CD14-positive monocyte (primary cell): ENCODE results near the gene NBAS. TPM values are rescaled to one million over a fixed set of nuclear protein-coding genes. Genes with fewer than 3 reads are reported as not detected.
A peak's percentile ranks its signal among the peaks of the same experiment; 100 is the strongest.
"Not testable (repeated sequence)": the region's sequence is repeated elsewhere in the genome, so short reads cannot be mapped to it uniquely, and the experiment has no call there.

Experiments
- DNase-seq, 3 donors: peaks; one replicate each; pipeline ENCODE4 v3.0.0-alpha.2; 2011 to 2022
- H2AFZ ChIP-seq: 2 replicates; pipeline ENCODE4 v1.6.0; 2012; ENCODE audit warnings: mild to moderate bottlenecking, low read depth, low read length, inconsistent platforms; ENCODE audit not compliant: insufficient read depth, poor library complexity, severe bottlenecking
- H3K27ac ChIP-seq, 2 donors: 1 replicate in 1 of 2; 2 replicates in 1 of 2; pipeline ENCODE4 v1.5.1; 2012 to 2013; ENCODE audit warnings: low read length in 2 of 2, control low read depth in 1 of 2, inconsistent platforms in 1 of 2, low read depth in 1 of 2, mild to moderate bottlenecking in 1 of 2
- H3K27me3 ChIP-seq, 2 donors: one replicate each; pipeline versions ENCODE4 v1.6.0 to v1.6.1; 2011 to 2013; ENCODE audit warnings: low read length in 2 of 2; ENCODE audit not compliant: control insufficient read depth in 2 of 2, insufficient read depth in 2 of 2
- H3K36me3 ChIP-seq, 2 donors: replicated peaks in 1 of 2; 1 replicate in 1 of 2; 2 replicates in 1 of 2; pipeline versions ENCODE4 v1.5.1 to v1.6.1; 2012 to 2013; ENCODE audit warnings: low read length in 2 of 2, control low read depth in 1 of 2, inconsistent platforms in 1 of 2, mild to moderate bottlenecking in 1 of 2; ENCODE audit not compliant: insufficient read depth in 2 of 2, control insufficient read depth in 1 of 2
- H3K4me1 ChIP-seq, 2 donors: 1 replicate in 1 of 2; 2 replicates in 1 of 2; pipeline versions ENCODE4 v1.5.1 to v1.6.1; 2012 to 2013; ENCODE audit warnings: low read length in 2 of 2, control low read depth in 1 of 2, inconsistent platforms in 1 of 2, mild to moderate bottlenecking in 1 of 2, moderate library complexity in 1 of 2; ENCODE audit not compliant: insufficient read depth in 2 of 2, control insufficient read depth in 1 of 2
- H3K4me2 ChIP-seq: replicated peaks from 2 replicates; pipeline ENCODE3; 2012; ENCODE audit warnings: low read length, moderate library complexity, mild to moderate bottlenecking; ENCODE audit not compliant: poor library complexity, severe bottlenecking; ENCODE audit errors: extremely low read depth
- H3K4me3 ChIP-seq, 3 experiments: fragments of 200-600 bp in 1 of 3; sonication (generic) in 1 of 3; replicated peaks in 1 of 3; 1 replicate in 2 of 3; 2 replicates in 1 of 3; pipeline ENCODE4 v1.5.1; 2011 to 2013; ENCODE audit warnings: low read length in 3 of 3, mild to moderate bottlenecking in 3 of 3, control low read depth in 2 of 3, low read depth in 2 of 3, inconsistent platforms in 1 of 3, moderate library complexity in 1 of 3
- H3K79me2 ChIP-seq: 2 replicates; pipeline ENCODE4 v1.6.0; 2012; ENCODE audit warnings: mild to moderate bottlenecking, control low read depth, inconsistent platforms, low read length, moderate library complexity; ENCODE audit not compliant: insufficient read depth
- H3K9ac ChIP-seq: 2 replicates; pipeline ENCODE4 v1.6.0; 2017; ENCODE audit warnings: low read length, mild to moderate bottlenecking; ENCODE audit not compliant: insufficient read depth, poor library complexity, severe bottlenecking
- H3K9me3 ChIP-seq, 2 donors: replicated peaks in 1 of 2; 1 replicate in 1 of 2; 2 replicates in 1 of 2; pipeline versions ENCODE4 v1.5.1 to v1.6.1; 2012 to 2013; ENCODE audit warnings: low read length in 2 of 2, control low read depth in 1 of 2; ENCODE audit not compliant: control insufficient read depth in 1 of 2, insufficient read depth in 1 of 2
- H4K20me1 ChIP-seq: 2 replicates; pipeline ENCODE4 v1.6.0; 2012; ENCODE audit warnings: mild to moderate bottlenecking, low read length, control low read depth, moderate library complexity; ENCODE audit not compliant: insufficient read depth
- H3K27ac Mint-ChIP-seq, 7 donors: one replicate each; pipeline ENCODE4 v1.8.0; 2020; ENCODE audit warnings: mild to moderate bottlenecking in 7 of 7, mixed read lengths in 7 of 7, moderate library complexity in 6 of 7, inconsistent platforms in 2 of 7
- H3K27me3 Mint-ChIP-seq, 3 donors: one replicate each; pipeline ENCODE4 v1.8.0; 2021 to 2022; ENCODE audit warnings: low read depth in 3 of 3, mild to moderate bottlenecking in 3 of 3, mixed read lengths in 3 of 3, moderate library complexity in 3 of 3, inconsistent platforms in 1 of 3
- H3K36me3 Mint-ChIP-seq, 2 donors: one replicate each; pipeline ENCODE4 v1.8.0; 2020; ENCODE audit warnings: mixed read lengths in 2 of 2, inconsistent platforms in 1 of 2, mild to moderate bottlenecking in 1 of 2
- H3K4me1 Mint-ChIP-seq: one replicate; pipeline ENCODE4 v1.8.0; 2020; ENCODE audit warnings: mild to moderate bottlenecking, mixed read lengths
- H3K4me3 Mint-ChIP-seq, 2 donors: one replicate each; pipeline ENCODE4 v1.8.0; 2020; ENCODE audit warnings: mild to moderate bottlenecking in 2 of 2, mixed read lengths in 2 of 2, moderate library complexity in 1 of 2
- H3K9me3 Mint-ChIP-seq, 7 donors: one replicate each; pipeline ENCODE4 v1.8.0; 2020 to 2022; ENCODE audit warnings: mixed read lengths in 7 of 7, mild to moderate bottlenecking in 6 of 7, moderate library complexity in 6 of 7, inconsistent platforms in 2 of 7
- WGBS: methylation state at CpG from one replicate; pipeline ENCODE4 v1.1.5; 2013; ENCODE audit warnings: missing lambda C conversion rate; ENCODE audit not compliant: insufficient coverage; 5-methylcytosine and 5-hydroxymethylcytosine counted together
- intact Hi-C, 2 donors: fragments of 100-400 bp; cut with micrococcal nuclease; formaldehyde crosslinking; loops; one replicate each; pipeline versions ENCODE4 v1.15.0 to v1.15.1; 2023
- polyA plus RNA-seq, 3 donors: library from polyadenylated mRNA; depleted of rRNA in 1 of 3; unstranded in 2 of 3; stranded (reverse) in 1 of 3; fragments of 300-500 nt in 2 of 3; fragments of >200 nt in 1 of 3; fragmentation: Illumina TruSeq in 2 of 3; gene quantifications; 1 replicate in 2 of 3; 2 replicates in 1 of 3; pipeline ENCODE4 v1.2.3, GENCODE V29; 2012 to 2021
- TF ChIP-seq, protein P1 (sequence below): fragments of 200-600 bp; IDR thresholded peaks from one replicate; pipeline ENCODE4 v1.8.0; 2022; ENCODE audit warnings: antibody characterized with exemption, mild to moderate bottlenecking

Gene NBAS
- polyA plus RNA-seq, 3 donors, result 8.9 to 10.9 (median 8.9) TPM

DNA sequence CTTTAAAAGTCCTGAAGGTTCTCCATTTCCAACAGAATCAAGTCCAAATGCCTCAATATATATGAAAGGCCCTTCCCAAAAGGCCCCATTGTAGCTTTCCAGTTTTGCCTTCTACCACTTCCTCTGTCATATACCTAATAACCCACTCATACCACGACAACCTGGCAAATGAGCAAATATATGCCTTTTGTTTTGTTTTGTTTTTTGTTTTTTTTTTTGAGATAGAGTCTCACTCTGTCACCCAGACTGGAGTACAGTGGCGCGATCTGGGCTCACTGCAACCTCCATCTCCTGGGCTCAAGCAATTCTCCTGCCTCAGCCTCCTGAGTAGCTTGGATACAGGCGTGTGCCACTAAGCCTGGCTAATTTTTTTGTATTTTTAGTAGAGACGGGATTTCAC lies 20.6 kb downstream of the NBAS start:
- H3K4me3 Mint-ChIP-seq, H3K4me1 ChIP-seq, DNase-seq, H3K79me2 ChIP-seq, H3K27me3 ChIP-seq, H3K9ac ChIP-seq, H3K27ac ChIP-seq, H3K9me3 ChIP-seq, H3K4me1 Mint-ChIP-seq, H3K4me3 ChIP-seq, H3K4me2 ChIP-seq, H3K9me3 Mint-ChIP-seq, H4K20me1 ChIP-seq, intact Hi-C loops, H3K27me3 Mint-ChIP-seq, H2AFZ ChIP-seq: not testable (repeated sequence)
- Mint-ChIP-seq H3K27ac (peak overlapping the region in 2 of 7 donors; percentile 1 to 51), H3K36me3 (peaks cover 16 to 33% of the 10 kb centered on the region in 2 donors)
- H3K36me3 ChIP-seq, result peaks cover 6 to 33% of the 10 kb centered on the region in 2 donors
- WGBS, result 100% methylated on average over 3 of the region's 5 CpGs

DNA sequence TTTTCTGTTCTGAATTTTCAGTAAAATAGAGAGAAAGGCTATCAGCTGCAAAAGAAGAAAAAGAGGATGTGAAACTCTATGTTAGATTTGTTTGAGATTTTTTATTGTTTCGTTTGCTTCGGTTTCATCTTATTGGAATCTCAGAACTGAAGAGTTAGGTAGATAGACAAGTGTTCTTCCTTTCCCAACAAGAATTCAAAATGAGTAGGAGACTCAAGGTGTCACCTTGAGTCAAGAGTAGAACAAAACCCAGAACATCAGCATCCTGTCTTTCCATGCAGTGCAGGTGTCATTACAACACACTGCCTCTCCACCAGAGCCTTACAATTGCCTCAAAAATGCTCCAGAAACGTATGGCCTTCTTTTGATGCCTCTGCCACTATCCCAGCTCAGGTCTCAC lies 21.1 kb downstream of the NBAS start:
- Histone ChIP-seq H3K27ac (no peak overlapping the region), H3K36me3 (peaks cover 8 to 33% of the 10 kb centered on the region in 2 donors), H3K27me3 (no peaks in the 10 kb centered on the region), H4K20me1 (no peaks in the 10 kb centered on the region), H3K79me2 (no peaks in the 10 kb centered on the region), H3K9me3 (no peaks in the 10 kb centered on the region), H3K4me1 (no peaks in the 10 kb centered on the region), H3K4me3 (no peak overlapping the region), H3K9ac (no peak overlapping the region), H3K4me2 (no peak overlapping the region), H2AFZ (no peak overlapping the region)
- peaks cover 19 to 34% of the 10 kb centered on the region in 2 donors for H3K36me3 Mint-ChIP-seq
- intact Hi-C loops, result no loop called here
- 60% methylated on average over 1 of the region's 3 CpGs for WGBS
- TF ChIP-seq, protein P1, sequence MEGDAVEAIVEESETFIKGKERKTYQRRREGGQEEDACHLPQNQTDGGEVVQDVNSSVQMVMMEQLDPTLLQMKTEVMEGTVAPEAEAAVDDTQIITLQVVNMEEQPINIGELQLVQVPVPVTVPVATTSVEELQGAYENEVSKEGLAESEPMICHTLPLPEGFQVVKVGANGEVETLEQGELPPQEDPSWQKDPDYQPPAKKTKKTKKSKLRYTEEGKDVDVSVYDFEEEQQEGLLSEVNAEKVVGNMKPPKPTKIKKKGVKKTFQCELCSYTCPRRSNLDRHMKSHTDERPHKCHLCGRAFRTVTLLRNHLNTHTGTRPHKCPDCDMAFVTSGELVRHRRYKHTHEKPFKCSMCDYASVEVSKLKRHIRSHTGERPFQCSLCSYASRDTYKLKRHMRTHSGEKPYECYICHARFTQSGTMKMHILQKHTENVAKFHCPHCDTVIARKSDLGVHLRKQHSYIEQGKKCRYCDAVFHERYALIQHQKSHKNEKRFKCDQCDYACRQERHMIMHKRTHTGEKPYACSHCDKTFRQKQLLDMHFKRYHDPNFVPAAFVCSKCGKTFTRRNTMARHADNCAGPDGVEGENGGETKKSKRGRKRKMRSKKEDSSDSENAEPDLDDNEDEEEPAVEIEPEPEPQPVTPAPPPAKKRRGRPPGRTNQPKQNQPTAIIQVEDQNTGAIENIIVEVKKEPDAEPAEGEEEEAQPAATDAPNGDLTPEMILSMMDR, result no peak
- H3K4me1 Mint-ChIP-seq, result peaks cover 10% of the 10 kb centered on the region
- peaks cover 0 to 8% (median 0%) of the 10 kb centered on the region in 7 donors for H3K9me3 Mint-ChIP-seq
- no peaks in the 10 kb centered on the region for H3K27me3 Mint-ChIP-seq
- H3K4me3 Mint-ChIP-seq, result no peak overlapping the region
- DNase-seq, result no peak
- H3K27ac Mint-ChIP-seq, result peak overlapping the region in 2 of 7 donors; percentile 27 to 51
